Neural cell (in vitro differentiated cells): ENCODE data around the gene ABCA8.

Source experiments
- CTCF ChIP-seq: fragments of 450-650 bp; IDR thresholded peaks from 2 replicates; pipeline ENCODE4 v1.5.1; 2014; ENCODE audit warnings: antibody characterized with exemption, mild to moderate bottlenecking, moderate library complexity; ENCODE audit not compliant: poor library complexity, severe bottlenecking
- TAF1 ChIP-seq: IDR thresholded peaks from 2 replicates; pipeline ENCODE4 v1.6.1; 2012; ENCODE audit warnings: low read depth

- TF ChIP-seq TAF1 (no peak), CTCF (no peak)
Observed at GRCh38 chr17:68909066-68909465, 46.1 kb downstream of the ABCA8 start.
